Epithelial cell of prostate (primary cell): ENCODE data around the gene EEF1AKMT3.

Experiments
- DNase-seq: peaks from one replicate; pipeline ENCODE4 v3.0.0-alpha.2; 2011; ENCODE audit warnings: low read depth, low spot score
- H3K27ac ChIP-seq: fragments of 450-650 bp; 2 replicates; pipeline ENCODE4 v1.5.1; 2017; ENCODE audit warnings: mild to moderate bottlenecking

Gene EEF1AKMT3

GRCh38 chr12:57749061-57749460, 23.4 kb upstream of the EEF1AKMT3 start:
- no peak for DNase-seq
- H3K27ac ChIP-seq: no peak overlapping the region

GRCh38 chr12:57750561-57751431, 21.6 kb upstream of the EEF1AKMT3 start:
- H3K27ac ChIP-seq: peak overlapping the region; percentile 61
- DNase-seq: no peak

GRCh38 chr12:57751432-57751787, 21.0 kb upstream of the EEF1AKMT3 start:
- no peak for DNase-seq
- H3K27ac ChIP-seq: peak overlapping the region; percentile 61

- DNase-seq: peak; percentile 97
- H3K27ac ChIP-seq: peak within 1 kb of the TSS; percentile 61
Measured at GRCh38 chr12:57751788-57752667, 20.4 kb upstream of the EEF1AKMT3 start, which contains the start of gene CDK4. CDK4 (minus strand) TSS chr12:57752310; CDS start chr12:57751717, 593 bp downstream.

DNA sequence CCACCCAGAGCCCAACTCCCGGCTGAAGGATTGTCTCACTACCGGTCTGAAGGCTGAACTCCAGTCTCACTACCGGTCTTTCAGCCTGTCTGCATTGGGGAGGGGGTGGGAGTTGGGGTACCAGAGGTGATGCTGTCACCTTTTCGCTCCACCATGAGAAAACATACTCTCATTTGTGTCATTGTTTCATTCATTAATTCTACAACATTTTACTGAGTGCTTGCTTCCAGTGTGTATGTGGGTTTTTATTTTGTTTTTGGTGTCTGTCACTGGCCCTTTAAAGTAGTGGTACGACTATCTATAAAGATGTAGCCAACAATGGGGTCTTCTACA, 19.8 kb upstream of the EEF1AKMT3 start:
- peak overlapping the region; percentile 61 for H3K27ac ChIP-seq
- DNase-seq: no peak

GRCh38 chr12:57753756-57754337, 18.6 kb upstream of the EEF1AKMT3 start:
- H3K27ac ChIP-seq: peak overlapping the region; percentile 52
- no peak for DNase-seq

GRCh38 chr12:57754411-57755193, 17.8 kb upstream of the EEF1AKMT3 start, which contains the start of gene MARCHF9:
MARCHF9 (plus strand) TSS chr12:57755103; CDS start chr12:57755529, 426 bp downstream.
- DNase-seq: peak; percentile 39
- peak within 1 kb of the TSS; percentile 52 for H3K27ac ChIP-seq

DNA sequence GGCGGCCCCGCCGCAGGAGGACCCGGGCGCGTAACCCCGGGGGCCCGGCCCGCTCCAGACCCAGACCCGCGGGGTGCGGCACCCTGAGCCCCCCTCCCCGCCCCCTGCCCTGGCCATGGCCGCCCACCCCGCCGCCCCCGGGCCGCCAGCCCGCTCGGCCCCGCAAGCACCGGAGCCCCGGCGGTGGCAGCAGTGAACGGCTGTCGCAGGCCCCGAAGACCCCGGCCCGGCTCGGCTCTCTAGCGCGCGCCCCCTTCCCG, 17.3 kb upstream of the EEF1AKMT3 start:
- H3K27ac ChIP-seq: peak overlapping the region; percentile 52
- DNase-seq: no peak

GRCh38 chr12:57755454-57756372, 16.7 kb upstream of the EEF1AKMT3 start:
- peak overlapping the region; percentile 52 for H3K27ac ChIP-seq
- DNase-seq: no peak

GRCh38 chr12:57756406-57757341, 15.7 kb upstream of the EEF1AKMT3 start:
- no peak overlapping the region for H3K27ac ChIP-seq

DNA sequence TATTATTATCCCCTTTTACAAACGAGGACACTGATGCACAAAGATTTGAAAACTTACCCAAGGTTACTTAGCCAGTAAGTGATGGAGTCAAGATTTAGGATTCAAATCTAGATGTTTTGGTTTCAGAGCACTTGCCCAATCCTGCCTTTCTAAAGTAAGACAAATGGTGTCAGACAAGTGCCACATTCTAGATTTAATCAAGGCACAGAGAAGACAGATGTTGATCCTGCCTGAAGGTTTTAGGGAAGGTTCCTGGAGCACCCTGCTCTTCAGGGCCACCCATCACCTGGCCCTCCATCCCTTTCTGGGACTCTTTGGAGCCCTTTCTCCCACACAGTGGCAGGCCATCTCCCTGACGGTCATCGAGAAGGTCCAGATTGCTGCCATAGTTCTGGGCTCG, 14.6 kb upstream of the EEF1AKMT3 start:
- H3K27ac ChIP-seq: no peak overlapping the region
- DNase-seq: no peak

More at GRCh38 chr12:57756406-57757341, 15.7 kb upstream of the EEF1AKMT3 start:
- no peak for DNase-seq

- H3K27ac ChIP-seq: no peak overlapping the region
- no peak for DNase-seq
Measured at GRCh38 chr12:57758552-57759359, 13.7 kb upstream of the EEF1AKMT3 start.

DNA sequence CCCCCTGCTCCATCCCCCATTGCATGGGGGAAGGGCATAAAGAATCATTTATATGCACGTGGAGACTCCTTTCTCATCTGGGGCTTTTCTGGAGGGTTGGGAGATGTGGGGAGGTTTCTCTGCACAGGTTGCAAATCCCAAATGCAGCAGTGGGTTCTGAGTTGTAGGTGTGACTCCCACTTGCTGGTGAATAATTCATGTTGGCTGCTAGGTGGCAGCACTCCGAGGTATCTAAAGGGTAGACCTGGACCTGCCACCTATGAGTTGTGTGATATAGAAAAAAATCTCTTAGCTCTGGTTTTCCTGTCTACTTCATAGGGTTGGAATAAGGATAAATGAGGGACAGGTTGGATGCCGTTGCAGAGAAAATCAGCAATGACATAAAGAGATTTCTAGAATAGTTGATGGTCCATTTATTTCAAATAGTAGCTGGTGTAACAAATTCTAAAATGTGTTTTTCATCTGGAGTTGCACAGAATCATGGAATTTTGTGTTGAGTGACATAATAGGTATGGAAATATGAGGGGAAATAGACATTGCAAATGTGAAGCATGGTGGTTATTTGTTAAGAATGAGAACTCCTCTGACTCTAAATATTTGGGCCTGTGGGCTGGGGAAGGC, 12.9 kb upstream of the EEF1AKMT3 start:
- no peak for DNase-seq
- H3K27ac ChIP-seq: no peak overlapping the region

GRCh38 chr12:57760347-57760982, 11.9 kb upstream of the EEF1AKMT3 start:
- no peak overlapping the region for H3K27ac ChIP-seq
- DNase-seq: no peak

DNA sequence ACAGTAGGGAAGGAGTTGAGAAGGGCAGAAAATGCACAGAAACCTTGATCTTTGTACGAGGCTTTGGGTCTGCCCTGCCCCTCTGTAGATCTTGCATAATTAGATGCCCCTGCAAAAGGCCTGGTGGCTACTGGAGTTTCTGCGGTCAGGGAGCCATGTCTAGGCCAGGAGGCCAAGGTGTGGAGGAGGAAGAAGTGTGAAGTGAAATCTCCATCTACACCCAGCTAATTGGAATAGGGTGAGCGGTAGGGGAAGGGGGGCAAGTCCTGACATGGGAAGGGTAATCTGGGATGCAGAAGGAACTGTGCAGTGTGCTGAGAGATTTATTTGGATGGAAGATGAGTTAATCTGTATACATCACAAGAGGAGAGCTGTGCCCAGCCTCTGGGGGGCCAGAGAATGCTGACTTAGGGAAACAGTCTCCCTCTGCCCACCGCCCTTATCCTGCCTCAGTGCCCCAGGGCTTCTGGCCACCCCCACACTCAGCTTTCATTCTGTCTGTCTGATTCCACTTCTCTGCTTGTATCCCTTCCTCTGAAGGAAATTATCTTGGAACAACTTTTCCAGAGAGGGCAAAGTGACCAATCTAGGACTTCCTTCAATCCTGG, 10.9 kb upstream of the EEF1AKMT3 start:
- H3K27ac ChIP-seq: no peak overlapping the region
- DNase-seq: no peak

DNA sequence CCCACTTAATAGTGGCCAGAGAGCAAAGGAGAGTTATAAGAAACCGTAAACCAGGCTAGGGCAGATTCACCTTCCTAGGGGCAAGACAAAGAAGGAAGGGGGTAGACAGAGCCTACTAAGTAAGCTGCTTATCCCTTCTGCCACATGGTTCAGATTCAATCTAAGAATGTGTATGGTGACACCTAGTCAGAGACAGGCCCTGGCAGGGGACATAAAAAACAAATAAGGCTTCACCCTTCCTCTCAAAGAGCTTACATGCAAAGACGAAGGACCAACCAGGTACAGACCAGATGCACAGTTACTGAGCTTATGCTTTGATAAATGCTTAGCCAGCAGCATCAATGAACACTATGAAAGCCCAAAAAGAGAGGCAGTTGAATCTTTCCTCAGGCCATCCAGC, 10.0 kb upstream of the EEF1AKMT3 start:
- no peak for DNase-seq
- no peak overlapping the region for H3K27ac ChIP-seq
